Activated CD4-positive, alpha-beta T cell treated with anti-CD3 and anti-CD28 coated beads, Interleukin-2, amount 50 U/mL, for 4 hours (primary cell): ENCODE measurements around the gene LRRC2.
A peak's percentile ranks its signal among the peaks of the same experiment; 100 is the strongest.
"Not testable (repeated sequence)": the region's sequence is repeated elsewhere in the genome, so short reads cannot be mapped to it uniquely, and the experiment has no call there.

ENCODE experiments used
- DNase-seq, 2 experiments: peaks; one replicate each; pipeline ENCODE4 v3.0.0-alpha.2; 2020

The LRRC2 gene

DNA sequence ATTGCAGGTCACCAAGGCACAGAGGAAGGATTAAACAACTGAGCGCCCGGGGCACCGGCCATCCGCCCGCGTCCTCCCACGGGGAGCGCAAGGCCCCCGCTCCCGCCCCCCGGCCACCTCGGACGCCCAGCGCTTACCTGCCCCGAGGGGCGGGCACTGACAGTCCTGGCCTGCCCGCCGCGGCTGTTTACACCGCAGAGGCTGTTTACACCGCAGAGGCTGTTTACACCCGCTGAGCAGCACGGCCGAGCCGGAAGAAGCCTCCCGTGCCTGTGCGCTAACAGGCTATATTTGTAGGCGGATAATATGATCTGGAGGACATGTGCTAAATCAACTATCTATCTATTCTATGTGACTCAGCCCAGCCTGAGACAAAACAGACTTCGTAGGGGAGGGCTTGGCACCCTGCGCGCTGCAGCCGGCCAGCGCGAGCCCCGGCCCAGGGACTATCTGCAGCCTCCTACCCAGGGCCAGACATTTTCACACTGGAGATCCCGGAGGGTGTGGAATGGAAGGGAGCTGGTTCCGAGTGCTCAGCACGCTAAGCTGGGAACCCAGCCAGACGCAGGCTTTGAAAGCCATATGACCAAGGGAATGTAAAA lies at the start of gene LRRC2:
TSS of gene LRRC2 (minus strand) at position 263 of the 602 bp plus-strand sequence. CDS start 14,711 bp downstream, outside the sequence.
- DNase-seq, result peak in 1 of 2 experiments; percentile 6

GRCh38 chr3:46615050-46615775 lies 49.1 kb upstream of the LRRC2 start:
- DNase-seq, result no peak

- no peak for DNase-seq
These were observed 48.3 kb upstream of the LRRC2 start for GRCh38 chr3:46614431-46614830.

DNA sequence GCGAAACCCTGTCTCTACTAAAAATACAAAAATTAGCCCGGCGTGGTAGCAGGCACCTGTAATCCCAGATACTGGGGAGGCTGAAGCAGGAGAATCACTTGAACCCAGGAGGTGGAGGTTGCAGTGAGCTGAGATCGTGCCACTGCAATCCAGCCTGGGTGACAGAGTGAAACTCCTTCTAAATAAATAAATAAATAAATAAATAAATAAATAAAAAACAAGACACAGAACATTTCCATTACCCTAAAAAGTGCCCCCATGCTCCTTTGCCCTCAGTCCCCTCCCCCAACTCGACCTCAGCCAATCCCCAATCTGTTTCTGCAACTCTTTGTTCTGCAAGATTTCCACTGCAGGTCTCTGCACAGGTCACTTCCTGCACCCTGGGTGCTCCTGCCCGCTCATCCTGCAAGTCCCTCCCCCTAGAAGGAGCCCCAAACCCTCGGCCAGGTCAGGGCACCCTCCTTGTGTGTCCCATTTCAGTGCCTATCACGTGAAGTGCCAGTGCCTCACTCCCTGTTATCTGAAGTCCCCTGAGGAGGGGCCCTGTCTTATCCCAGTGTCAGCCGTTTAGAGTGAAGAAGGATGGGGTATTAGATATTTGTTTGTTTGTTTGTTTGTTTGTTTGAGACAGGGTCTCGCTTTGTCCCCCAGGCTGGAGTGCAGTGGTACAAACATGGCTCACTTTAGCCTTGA lies 47.4 kb upstream of the LRRC2 start:
- DNase-seq, result no peak

- no peak for DNase-seq
These were observed 46.2 kb upstream of the LRRC2 start, which contains the start of gene FAM240A for GRCh38 chr3:46612324-46612723. TSS of gene FAM240A (plus strand) at chr3:46612525. CDS start at chr3:46612684, 159 bp downstream.

DNA sequence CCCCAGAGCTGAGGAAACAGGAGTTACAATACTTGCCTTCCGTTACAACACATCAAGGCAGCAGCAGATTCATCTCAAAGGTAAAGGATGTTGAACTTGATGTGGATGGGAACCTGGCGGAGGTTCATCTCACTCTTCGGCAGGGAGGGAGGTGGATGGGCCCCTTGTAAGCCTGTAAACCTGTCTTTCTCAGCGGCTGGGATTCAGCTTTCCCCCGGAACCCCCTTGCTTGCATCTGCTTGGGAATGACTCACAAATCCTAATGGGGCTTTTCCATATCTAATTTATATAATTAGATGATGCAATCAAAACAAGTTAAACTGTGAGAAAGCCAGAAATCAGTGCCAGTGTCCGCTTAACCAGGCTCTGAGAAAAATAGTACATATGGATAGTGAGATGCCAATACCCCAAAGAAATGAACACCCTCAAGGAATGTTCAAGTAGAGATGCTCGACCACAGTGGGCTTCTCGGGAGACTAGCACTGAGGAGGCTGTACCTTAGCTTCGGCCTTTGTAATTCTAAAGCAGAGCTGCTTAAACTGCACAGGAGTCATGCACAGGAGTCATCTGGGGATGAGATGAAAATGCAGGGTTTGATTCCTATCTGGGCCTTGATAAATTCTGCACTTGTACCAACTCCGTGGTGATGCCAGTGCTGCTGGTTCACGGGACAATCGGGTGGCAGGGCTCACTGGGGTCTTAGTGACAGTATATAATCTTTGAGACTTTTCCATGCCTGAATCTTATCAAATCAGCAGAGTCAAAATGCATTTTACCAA lies 44.0 kb upstream of the LRRC2 start:
- DNase-seq, result no peak

- no peak for DNase-seq
These were observed 43.2 kb upstream of the LRRC2 start for GRCh38 chr3:46609212-46609721.

DNA sequence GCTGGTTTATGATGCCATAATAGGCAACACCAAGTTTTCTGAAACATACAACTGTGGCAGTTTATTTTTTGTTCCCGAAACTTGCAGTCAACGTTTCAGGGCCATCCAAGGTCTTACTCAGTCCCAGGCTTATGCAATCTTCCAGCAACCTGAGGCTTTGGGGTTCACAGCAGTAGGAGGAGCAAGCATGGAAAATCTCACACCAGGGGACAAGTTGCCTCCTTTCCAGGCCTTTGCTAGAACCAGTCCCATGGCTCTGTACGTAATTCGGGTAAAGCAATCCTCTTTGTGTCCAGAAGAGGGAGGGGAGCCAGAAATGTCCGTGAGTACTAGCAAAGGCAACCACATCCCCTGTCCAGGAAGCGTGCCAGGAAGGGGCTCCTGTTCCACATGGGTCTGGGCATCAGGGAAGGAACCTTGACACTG lies 41.5 kb upstream of the LRRC2 start:
- DNase-seq, result no peak

- no peak for DNase-seq
These were observed 38.0 kb upstream of the LRRC2 start for GRCh38 chr3:46604127-46604526.

GRCh38 chr3:46603446-46604046 lies 37.4 kb upstream of the LRRC2 start:
- no peak for DNase-seq

DNA sequence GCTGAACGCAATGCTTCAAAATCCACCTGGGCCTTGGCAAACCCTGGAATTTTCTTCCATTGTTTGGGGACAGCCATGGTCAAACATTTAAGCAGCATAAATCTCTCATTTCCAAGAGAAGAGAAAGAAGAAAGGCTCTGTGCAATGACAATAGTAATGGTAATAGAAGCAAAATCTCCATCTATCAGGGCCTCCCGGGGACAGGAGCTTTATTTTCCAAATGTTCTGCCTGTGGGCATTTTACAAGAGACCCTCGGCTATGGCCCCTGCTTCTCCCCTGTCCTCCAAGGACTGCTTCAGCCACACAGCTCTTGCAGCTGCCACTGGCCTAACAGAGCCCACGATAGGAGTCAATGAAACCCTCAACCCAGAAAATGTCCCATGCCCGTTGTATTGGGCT lies 33.5 kb upstream of the LRRC2 start:
- DNase-seq, result no peak

- DNase-seq, result no peak
These were observed 29.8 kb upstream of the LRRC2 start for GRCh38 chr3:46595819-46596314.

DNA sequence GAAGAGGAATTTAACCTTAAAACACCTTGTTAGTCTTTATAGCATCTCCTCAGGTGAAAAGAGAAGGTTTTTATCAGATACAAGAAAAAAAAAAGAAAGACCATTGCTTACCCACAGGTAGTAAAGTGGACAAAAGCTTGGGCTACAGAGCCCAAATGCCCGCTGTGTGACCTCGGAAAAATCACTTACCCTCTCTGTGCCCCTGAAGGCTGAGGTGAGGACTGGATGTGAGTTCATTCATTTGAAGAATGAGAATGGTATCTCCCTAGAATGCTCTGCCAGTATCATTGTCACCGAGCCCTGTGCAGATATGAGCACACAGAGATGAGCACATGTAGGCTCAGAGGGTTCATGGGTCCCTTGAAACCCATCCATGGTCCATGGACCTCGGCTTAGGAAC lies 28.6 kb upstream of the LRRC2 start:
- DNase-seq, result no peak

DNA sequence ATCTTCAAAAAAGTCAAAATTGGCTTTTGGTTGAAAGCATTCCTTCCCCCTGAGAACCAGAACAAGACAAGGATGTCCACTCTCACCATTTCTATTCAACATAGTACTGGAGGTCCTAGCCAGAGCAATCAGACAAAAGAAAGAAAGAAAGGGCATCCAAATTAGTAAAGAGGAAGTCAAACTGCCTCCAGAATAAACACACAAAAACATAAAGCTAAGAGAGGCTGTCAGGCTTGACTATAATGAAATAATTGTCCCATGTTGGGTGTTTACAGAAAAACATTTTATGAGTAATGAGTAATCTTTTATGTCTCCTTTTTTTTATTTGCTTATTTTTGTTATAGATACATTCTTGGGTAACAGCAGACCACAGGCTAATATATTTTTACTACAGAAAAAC lies 27.9 kb upstream of the LRRC2 start:
- no peak for DNase-seq

DNA sequence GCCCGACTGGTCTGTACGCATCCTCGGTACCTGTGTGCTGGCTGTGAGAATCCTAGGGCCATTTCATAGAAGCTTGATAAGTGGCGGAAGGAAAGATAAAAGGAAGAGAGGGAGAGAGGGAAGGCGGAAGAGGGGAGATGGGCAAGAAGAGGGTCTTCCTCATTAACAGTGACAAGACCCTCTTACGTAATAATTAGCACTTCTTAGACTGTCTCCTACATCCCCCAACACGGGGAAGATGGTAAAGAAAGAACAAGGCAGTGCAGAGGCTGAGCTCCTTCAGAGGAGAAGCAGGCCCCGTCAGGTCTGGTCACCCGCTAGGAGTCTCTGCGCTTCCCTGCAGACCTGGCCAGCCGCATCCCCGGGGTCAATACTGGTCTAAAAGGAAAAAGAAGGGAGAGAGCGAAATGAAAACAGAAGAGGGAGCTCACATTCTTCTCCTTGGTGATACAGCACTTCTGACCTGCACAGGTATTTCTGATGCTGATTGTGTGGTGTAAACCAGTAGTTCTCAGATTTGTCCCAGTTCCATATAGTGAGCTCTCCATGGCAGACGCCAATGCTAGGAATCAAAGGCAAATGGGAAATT lies 27.3 kb upstream of the LRRC2 start:
- DNase-seq, result no peak

GRCh38 chr3:46587268-46587667 lies 21.2 kb upstream of the LRRC2 start:
- DNase-seq, result not testable (repeated sequence)

- no peak for DNase-seq
These were observed 20.7 kb upstream of the LRRC2 start for GRCh38 chr3:46586738-46587246.

- no peak for DNase-seq
These were observed 19.9 kb upstream of the LRRC2 start for GRCh38 chr3:46585799-46586693.

DNA sequence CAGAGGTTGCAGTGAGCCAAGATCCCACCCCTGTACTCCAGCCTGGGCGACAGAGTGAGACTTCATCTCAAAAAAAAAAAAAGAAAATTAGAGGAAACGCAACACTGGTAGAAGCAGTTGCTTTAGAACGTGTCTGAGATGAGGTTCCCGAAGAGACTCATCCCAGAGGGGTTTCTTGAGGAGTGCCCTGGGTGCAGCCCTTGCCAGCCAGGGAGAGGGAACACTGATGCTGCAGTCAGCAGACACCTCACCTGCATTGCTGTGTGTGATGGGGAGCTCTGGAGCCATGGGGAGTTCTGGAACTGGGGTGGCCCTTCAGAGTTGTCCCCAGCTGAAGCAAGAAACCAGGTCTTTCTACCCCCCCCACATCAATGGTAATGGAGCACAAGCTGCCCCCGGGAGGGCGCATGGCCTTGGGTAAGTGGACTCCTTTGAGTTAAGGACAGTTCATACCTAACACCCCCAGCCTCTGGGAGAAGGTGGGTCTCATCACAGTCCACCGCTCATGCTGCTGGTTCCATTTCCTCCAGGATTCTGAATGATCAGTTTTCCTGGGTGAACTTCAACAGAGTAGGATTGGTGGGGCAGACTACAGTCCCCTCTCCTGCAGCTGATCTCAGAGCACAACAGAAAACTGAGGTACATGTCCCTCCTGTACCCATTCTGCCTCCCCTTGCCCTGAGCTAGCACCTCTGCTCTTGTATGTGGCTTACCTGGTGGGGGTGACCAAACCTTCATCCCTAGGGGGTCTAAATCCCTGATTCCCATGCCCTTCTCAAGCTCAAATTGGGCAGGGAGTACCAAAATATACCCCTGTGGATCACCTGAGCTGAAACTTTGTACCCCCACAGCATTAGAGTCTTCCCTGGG lies 18.7 kb upstream of the LRRC2 start:
- no peak for DNase-seq

GRCh38 chr3:46580675-46581074 lies 14.6 kb upstream of the LRRC2 start:
- no peak for DNase-seq
